Germinal center (tissue), 1 donor: ENCODE measurements around the gene TSPAN10.

Source experiments
- DNase-seq: peaks from one replicate; pipeline ENCODE4 v3.0.0; 2012; ENCODE audit warnings: mixed read lengths, low spot score

The TSPAN10 gene

DNA sequence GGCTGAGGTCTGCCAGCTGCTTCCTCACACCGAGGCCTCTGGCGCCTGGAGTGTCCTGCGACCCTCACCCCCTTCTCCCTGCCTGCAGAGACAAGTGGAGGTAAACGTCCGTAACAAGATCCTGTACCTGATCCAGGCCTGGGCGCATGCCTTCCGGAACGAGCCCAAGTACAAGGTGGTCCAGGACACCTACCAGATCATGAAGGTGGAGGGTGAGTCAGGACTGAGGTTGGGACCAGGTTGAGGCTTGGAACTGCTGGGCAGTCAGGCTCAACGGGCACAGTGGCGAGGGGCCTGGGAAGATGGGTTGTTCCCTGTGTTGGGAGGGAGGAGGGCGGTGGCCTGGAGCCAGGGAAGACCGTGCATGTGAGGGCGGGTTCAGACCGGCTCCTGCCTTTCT, 51.6 kb downstream of the TSPAN10 start:
- no peak for DNase-seq

GRCh38 chr17:81690066-81690465, 53.1 kb downstream of the TSPAN10 start:
- no peak for DNase-seq

GRCh38 chr17:81690549-81690948, 53.6 kb downstream of the TSPAN10 start:
- DNase-seq = no peak

- DNase-seq = no peak
Observed at GRCh38 chr17:81691196-81691595, 54.2 kb downstream of the TSPAN10 start.

DNA sequence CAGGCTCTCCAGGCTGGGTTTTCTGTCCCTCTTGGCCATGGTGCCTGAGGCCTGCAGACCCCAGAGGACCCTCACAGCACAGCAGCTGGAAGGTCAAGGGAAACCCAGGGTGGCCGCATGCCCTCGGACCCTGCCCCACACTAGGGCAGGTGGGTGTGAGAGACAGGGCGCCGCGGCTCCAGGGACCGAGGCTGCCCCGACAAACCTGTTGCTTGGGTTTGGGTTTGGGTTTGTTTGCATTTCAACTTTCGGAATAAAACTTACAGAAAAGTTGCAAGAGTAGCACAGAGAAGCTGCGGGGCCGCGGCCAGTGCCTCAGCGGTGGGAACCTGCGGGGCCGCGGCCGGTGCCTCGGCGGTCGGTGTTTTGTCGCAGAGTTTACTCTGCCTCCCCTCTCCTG, 54.6 kb downstream of the TSPAN10 start:
- DNase-seq = no peak

- DNase-seq = no peak
Observed at GRCh38 chr17:81693509-81694210, 56.7 kb downstream of the TSPAN10 start.

DNA sequence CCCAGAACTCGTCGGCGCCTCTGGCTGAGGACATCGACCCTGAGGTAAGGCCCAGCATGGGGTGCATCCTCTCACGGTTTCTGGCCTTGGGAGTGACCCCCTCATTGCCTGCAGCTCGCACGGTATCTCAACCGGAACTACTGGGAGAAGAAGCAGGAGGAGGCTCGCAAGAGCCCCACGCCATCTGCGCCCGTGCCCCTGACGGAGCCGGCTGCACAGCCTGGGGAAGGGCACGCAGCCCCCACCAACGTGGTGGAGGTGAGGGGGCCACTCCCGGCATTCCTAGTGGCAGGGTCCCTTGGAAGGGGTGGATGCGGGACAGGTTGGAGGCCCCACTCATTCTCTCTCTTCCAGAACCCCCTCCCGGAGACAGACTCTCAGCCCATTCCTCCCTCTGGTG, 57.8 kb downstream of the TSPAN10 start:
- no peak for DNase-seq

- DNase-seq = no peak
Observed at GRCh38 chr17:81695211-81695610, 58.2 kb downstream of the TSPAN10 start.

GRCh38 chr17:81695801-81696200, 58.8 kb downstream of the TSPAN10 start:
- no peak for DNase-seq

DNA sequence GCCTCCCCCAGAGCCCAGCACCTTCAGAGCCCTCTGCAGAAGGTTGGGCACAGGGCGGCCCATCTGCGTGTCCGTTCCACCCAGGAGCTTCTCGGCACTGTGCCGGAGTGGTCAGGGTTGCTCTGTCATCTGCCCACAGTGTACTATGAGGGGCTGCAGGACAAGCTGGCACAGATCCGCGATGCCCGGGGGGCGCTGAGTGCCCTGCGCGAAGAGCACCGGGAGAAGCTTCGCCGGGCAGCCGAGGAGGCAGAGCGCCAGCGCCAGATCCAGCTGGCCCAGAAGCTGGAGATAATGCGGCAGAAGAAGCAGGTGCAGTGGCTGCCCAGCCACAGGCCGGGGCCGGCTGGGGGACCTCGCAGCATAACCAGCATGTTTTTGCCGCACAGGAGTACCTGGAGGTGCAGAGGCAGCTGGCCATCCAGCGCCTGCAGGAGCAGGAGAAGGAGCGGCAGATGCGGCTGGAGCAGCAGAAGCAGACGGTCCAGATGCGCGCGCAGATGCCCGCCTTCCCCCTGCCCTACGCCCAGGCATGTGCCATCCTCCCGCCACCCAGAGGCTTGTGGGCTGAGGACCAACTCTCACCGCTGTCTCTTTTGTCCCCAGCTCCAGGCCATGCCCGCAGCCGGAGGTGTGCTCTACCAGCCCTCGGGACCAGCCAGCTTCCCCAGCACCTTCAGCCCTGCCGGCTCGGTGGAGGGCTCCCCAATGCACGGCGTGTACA, 59.4 kb downstream of the TSPAN10 start:
- DNase-seq = no peak

DNA sequence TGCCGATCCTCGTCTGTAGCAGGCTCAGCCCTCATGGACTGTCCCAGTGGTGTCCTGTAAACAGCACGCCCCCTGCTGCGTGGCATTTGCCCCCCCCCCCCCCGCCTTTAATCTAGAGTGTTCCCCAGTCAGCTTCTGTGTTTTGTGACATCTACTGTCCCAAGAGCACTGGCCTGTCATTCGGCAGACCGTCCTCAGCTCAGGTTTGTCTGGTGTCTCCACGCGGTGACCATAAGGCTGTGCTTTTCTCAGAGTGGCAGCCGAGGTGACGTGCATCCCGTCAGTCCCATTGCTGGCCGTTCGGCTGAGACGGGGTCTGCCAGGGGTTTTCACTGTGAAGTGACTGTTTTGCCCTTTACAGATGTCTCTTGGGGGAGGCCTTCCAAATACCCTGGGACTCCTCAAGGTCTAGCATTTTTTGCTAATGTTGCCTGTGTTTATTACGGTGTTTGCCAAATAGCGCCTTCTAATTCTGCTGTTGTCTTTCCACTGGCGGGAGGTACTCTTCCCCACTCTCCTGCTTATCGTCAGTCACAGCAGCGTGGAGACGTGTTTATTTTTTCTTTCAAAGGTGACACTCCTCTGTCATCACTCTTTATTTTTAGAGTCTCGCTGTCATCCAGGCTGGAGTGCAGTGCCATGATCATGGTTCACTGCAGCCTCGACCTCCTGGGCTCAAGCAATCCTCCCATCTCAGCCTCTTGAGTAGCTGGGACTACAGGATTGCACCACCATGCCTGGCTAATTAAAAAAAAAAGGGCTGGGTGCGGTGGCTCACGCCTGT, 60.5 kb downstream of the TSPAN10 start:
- no peak for DNase-seq
